Heart right ventricle (tissue), 16 donors: Measurements from ENCODE around the gene VSTM2A. TPM values are rescaled to one million over a fixed set of nuclear protein-coding genes. Genes with fewer than 3 reads are reported as not detected.

Experiments used
- ATAC-seq, 8 donors: fragments of 200-7000 bp; cut with Tn5 transposase; one replicate each; pipeline ENCODE4 v1.9.1; 2020; ENCODE audit warnings: mild to moderate bottlenecking in 8 of 8, moderate library complexity in 8 of 8, moderate number of reproducible peaks in 1 of 8
- DNase-seq, 2 donors: peaks; one replicate each; pipeline ENCODE4 v3.0.0-alpha.2; 2020
- H3K27ac ChIP-seq, 10 donors: fragments of 200-600 bp; sonication (generic) in 2 of 10; one replicate each; pipeline versions ENCODE4 v1.5.0 to v1.8.0; 2020 to 2022; ENCODE audit warnings: mild to moderate bottlenecking in 3 of 10
- H3K27me3 ChIP-seq, 7 donors: fragments of 200-600 bp; one replicate each; pipeline ENCODE4 v1.8.0; 2021 to 2022; ENCODE audit warnings: mild to moderate bottlenecking in 2 of 7
- H3K36me3 ChIP-seq, 9 donors: fragments of 200-600 bp; sonication (generic) in 1 of 9; one replicate each; pipeline versions ENCODE4 v1.5.0 to v1.8.0; 2020 to 2022; ENCODE audit warnings: mild to moderate bottlenecking in 2 of 9
- H3K4me1 ChIP-seq, 9 donors: fragments of 200-600 bp; sonication (generic) in 1 of 9; one replicate each; pipeline versions ENCODE4 v1.5.0 to v1.8.0; 2020 to 2022; ENCODE audit warnings: mild to moderate bottlenecking in 4 of 9
- H3K4me3 ChIP-seq, 10 donors: fragments of 200-600 bp; sonication (generic) in 2 of 10; one replicate each; pipeline versions ENCODE4 v1.5.0 to v1.8.0; 2020 to 2022; ENCODE audit warnings: mild to moderate bottlenecking in 7 of 10, moderate library complexity in 2 of 10
- H3K9me3 ChIP-seq, 11 donors: fragments of 200-600 bp in 10 of 11; sonication (generic) in 2 of 11; one replicate each; pipeline versions ENCODE4 v1.5.0 to v1.8.0; 2013 to 2022; ENCODE audit warnings: mild to moderate bottlenecking in 2 of 11, control low read depth in 1 of 11, moderate library complexity in 1 of 11
- WGBS, 2 donors: extraction: QIAGEN DNeasy Blood & Tissue Kit; methylation state at CpG; one replicate each; pipeline ENCODE4 v1.1.7; 2013; ENCODE audit warnings: inconsistent platforms in 1 of 2; 5-methylcytosine and 5-hydroxymethylcytosine counted together
- intact Hi-C, 10 donors: fragments of 100-400 bp; cut with DNase I; formaldehyde crosslinking; loops; one replicate each; pipeline versions ENCODE4 v1.11.1 to v1.14.2; 2022
- polyA plus RNA-seq, 2 donors: library from polyadenylated mRNA; stranded (reverse); fragments of 200-250 nt; gene quantifications; one replicate each; pipeline ENCODE4 v1.2.3, GENCODE V29; 2013
- total RNA-seq, 10 donors: library from RNA; stranded (reverse); fragmentation: NEBNext Ultra II Directional in 3 of 10; extraction: Animal tissue kit (Norgen Biotek cat#: 25700) in 3 of 10; gene quantifications; one replicate each; pipeline versions ENCODE4 v1.2.1 to v1.2.4, GENCODE V29; 2021 to 2023
- TF ChIP-seq, protein P1 (sequence below), 9 donors: fragments of 200-600 bp; sonication (generic) in 2 of 9; IDR thresholded peaks; one replicate each; pipeline versions ENCODE4 v1.5.0 to v1.8.0; 2021 to 2022; ENCODE audit warnings: antibody characterized with exemption in 9 of 9, mild to moderate bottlenecking in 5 of 9, moderate library complexity in 1 of 9
- donor health status: Arrhythmogenic right ventricular cardiomyopathy.
- donor health status: ischemic (EF 13 %, LVEDD 7.1; RV severe dilation, severe dysfunction).
- donor health status: healthy with polysubstance abuse.
- donor health status: DM: no; HTN: yes; CAD: no.
- donor health status: DM: no; HTN: no; CAD: no.
- donor health status: ischemic (EF 25% LVEDD 6.9; RV normal size, moderate dysfunction).
- donor health status: ischemic (EF 25% LVEDD 5.7; RV mildly dilated, moderate dysfunction).
- donor health status: healthy.
- donor health status: DM: yes; HTN: yes; CAD: no.
- donor health status: Ischemic cardiomyopathy.
- donor health status: ischemic (EF 35%, LVEDD 5.7; RV mildly dilated, moderate dysfunction).
- donor health status: nonischemic (EF 11% LVEDD 7.7; RV severe dilation, severe dysfunction).
- donor health status: DM: yes; HTN: yes; CAD: no.
- donor health status: PGD.
- donor health status: ischemic (EF 29% LVEDD 5.4; RV normal size, mild dysfunction).
- donor health status: nonischemic (EF 23%, LVEDD 6.1; RV moderate dilation, normal function).

The VSTM2A gene
- total and polyA plus RNA-seq, 12 donors, result not detected

GRCh38 chr7:54559401-54559800 lies 17.2 kb downstream of the VSTM2A start:
- H3K27ac ChIP-seq, result no peak overlapping the region
- peaks cover 0 to 2% (median 0%) of the 10 kb centered on the region in 7 donors for H3K27me3 ChIP-seq
- H3K4me1 ChIP-seq, result no peaks in the 10 kb centered on the region
- H3K4me3 ChIP-seq, result no peak overlapping the region
- DNase-seq (no peak), ATAC-seq (no peak)
- TF ChIP-seq, protein P1, sequence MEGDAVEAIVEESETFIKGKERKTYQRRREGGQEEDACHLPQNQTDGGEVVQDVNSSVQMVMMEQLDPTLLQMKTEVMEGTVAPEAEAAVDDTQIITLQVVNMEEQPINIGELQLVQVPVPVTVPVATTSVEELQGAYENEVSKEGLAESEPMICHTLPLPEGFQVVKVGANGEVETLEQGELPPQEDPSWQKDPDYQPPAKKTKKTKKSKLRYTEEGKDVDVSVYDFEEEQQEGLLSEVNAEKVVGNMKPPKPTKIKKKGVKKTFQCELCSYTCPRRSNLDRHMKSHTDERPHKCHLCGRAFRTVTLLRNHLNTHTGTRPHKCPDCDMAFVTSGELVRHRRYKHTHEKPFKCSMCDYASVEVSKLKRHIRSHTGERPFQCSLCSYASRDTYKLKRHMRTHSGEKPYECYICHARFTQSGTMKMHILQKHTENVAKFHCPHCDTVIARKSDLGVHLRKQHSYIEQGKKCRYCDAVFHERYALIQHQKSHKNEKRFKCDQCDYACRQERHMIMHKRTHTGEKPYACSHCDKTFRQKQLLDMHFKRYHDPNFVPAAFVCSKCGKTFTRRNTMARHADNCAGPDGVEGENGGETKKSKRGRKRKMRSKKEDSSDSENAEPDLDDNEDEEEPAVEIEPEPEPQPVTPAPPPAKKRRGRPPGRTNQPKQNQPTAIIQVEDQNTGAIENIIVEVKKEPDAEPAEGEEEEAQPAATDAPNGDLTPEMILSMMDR (IDR thresholded peaks at IDR 0.05), result no peak
- WGBS, 2 donors, result 59 to 68% methylated on average over 1 of the region's 1 CpG
- intact Hi-C loops, result no loop called here
- no peaks in the 10 kb centered on the region for H3K36me3 ChIP-seq
- no peaks in the 10 kb centered on the region for H3K9me3 ChIP-seq

DNA sequence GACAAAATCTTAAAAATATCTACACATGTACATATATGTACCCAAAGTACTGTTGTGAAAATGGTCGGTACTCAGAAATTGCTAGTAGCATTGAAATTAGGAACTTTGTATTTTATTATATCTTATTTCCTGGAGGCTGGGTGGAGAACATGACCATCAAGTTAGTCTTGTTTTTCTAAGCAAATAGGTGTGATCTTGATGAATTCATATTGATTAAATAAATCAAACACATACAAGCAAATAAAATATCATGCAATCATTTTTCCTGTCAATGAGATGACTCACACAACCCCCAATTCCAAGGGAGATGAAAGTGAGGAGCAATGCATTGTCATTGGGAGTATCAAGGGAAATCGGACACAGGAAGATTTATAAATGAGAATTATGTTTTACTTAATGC lies 18.0 kb downstream of the VSTM2A start:
- Histone ChIP-seq H3K27ac (no peak overlapping the region), H3K4me3 (no peak overlapping the region), H3K36me3 (no peaks in the 10 kb centered on the region), H3K27me3 (no peaks in the 10 kb centered on the region), H3K9me3 (no peaks in the 10 kb centered on the region), H3K4me1 (no peaks in the 10 kb centered on the region)
- TF ChIP-seq, protein P1 (IDR thresholded peaks at IDR 0.05), result no peak
- DNase-seq (no peak), ATAC-seq (no peak)
- intact Hi-C loops, result no loop called here
- WGBS, 2 donors, result 82 to 88% methylated on average over 2 of the region's 2 CpGs

DNA sequence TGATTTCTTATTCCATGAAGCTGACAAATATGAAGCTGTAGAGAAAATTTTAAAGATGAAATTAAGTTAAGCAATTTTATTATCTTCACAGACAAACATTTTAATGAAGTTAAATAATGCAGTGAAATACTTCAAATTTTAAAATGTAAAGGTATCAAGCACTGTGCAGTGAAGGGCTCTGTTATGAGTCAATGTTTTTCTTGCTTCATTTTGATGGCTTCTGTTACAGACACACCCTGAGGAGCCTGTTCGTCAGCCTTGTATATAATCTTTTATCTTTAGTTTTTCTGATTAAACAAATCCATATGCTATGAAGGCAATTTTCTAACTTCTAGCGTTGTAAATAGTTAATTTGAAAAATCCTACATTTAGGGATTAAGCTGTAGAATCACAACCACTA lies 18.5 kb downstream of the VSTM2A start:
- Histone ChIP-seq H3K4me3 (no peak overlapping the region), H3K4me1 (no peaks in the 10 kb centered on the region), H3K27ac (no peak overlapping the region), H3K36me3 (no peaks in the 10 kb centered on the region), H3K9me3 (no peaks in the 10 kb centered on the region), H3K27me3 (no peaks in the 10 kb centered on the region)
- WGBS, 2 donors, result 72% methylated on average over 2 of the region's 2 CpGs
- no peak for ATAC-seq
- TF ChIP-seq, protein P1 (IDR thresholded peaks at IDR 0.05), result no peak
- intact Hi-C loops, result no loop called here
- no peak for DNase-seq

GRCh38 chr7:54563329-54563916 lies 21.2 kb downstream of the VSTM2A start:
- TF ChIP-seq, protein P1 (IDR thresholded peaks at IDR 0.05), result no peak

More at GRCh38 chr7:54563329-54563916, 21.2 kb downstream of the VSTM2A start:
- Histone ChIP-seq H3K27me3 (no peaks in the 10 kb centered on the region), H3K36me3 (no peaks in the 10 kb centered on the region), H3K4me1 (no peaks in the 10 kb centered on the region), H3K27ac (no peak overlapping the region), H3K9me3 (no peaks in the 10 kb centered on the region), H3K4me3 (no peak overlapping the region)
- 65 to 73% methylated on average over 5 of the region's 5 CpGs for WGBS, 2 donors
- intact Hi-C loops, result no loop called here
- ATAC-seq (no peak), DNase-seq (no peak)
